Left ventricle myocardium superior (tissue), 1 donor: ENCODE data around the gene LRRC45. TPM values are rescaled to one million over a fixed set of nuclear protein-coding genes. Genes with fewer than 3 reads are reported as not detected.
"Not testable (repeated sequence)": the region's sequence is repeated elsewhere in the genome, so short reads cannot be mapped to it uniquely, and the experiment has no call there.

ENCODE experiments used
- ATAC-seq: fragments of 200-7000 bp; cut with Tn5 transposase; one replicate; pipeline ENCODE4 v1.9.1; 2020; ENCODE audit warnings: mild to moderate bottlenecking, moderate library complexity
- DNase-seq: peaks from one replicate; pipeline ENCODE4 v3.0.0-alpha.2; 2020
- intact Hi-C: fragments of 100-400 bp; cut with micrococcal nuclease; formaldehyde crosslinking; loops from one replicate; pipeline ENCODE4 v1.11.0; 2022
- total RNA-seq: library from RNA; stranded (reverse); fragmentation: NEBNext Ultra II Directional; extraction: Animal tissue kit (Norgen Biotek cat#: 25700); gene quantifications from one replicate; pipeline ENCODE4 v1.2.1, GENCODE V29; 2021
- donor health status: DM: no; HTN: yes; CAD: no; lungs with severe emphysema.

The LRRC45 gene
- total RNA-seq, 1 donor from 2014 or later = 6.3 TPM

GRCh38 chr17:82028966-82029365 is 5.9 kb downstream of the LRRC45 start:
- DNase-seq = no peak
- intact Hi-C loops = loop anchor here (10.0 kb wide), 1 partner anchor 74 kb away; no protein-coding TSS in a partner anchor
- no peak for ATAC-seq

DNA sequence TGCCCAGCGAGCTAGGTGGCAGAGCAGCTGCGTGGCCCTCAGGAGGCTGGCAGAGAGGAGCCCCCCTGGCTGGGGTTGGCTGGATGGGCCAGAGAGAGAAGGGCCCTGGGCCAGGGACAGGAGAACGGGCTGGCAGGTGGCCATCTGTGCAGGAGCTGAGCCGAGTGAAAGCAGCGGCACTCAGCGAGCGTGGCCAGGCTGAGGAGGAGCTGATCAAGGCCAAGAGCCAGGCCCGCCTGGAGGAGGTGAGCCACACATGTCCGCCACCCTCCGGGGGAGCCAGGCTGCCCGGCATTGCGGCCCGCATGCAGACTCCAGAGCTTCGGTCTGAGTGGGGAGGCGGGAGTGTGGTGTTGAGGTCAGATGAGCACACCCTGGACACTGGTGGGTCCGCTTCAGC is 6.3 kb downstream of the LRRC45 start:
- ATAC-seq (peak; percentile 51), DNase-seq (peak; percentile 83)
- intact Hi-C loops = loop anchor here (10.0 kb wide), 1 partner anchor 75 kb away; no protein-coding TSS in a partner anchor

- ATAC-seq = peak; percentile 4
- DNase-seq = no peak
- intact Hi-C loops = loop anchor here (10.0 kb wide), 1 partner anchor 75 kb away; no protein-coding TSS in a partner anchor
These were observed 6.9 kb downstream of the LRRC45 start for GRCh38 chr17:82029990-82030469.

DNA sequence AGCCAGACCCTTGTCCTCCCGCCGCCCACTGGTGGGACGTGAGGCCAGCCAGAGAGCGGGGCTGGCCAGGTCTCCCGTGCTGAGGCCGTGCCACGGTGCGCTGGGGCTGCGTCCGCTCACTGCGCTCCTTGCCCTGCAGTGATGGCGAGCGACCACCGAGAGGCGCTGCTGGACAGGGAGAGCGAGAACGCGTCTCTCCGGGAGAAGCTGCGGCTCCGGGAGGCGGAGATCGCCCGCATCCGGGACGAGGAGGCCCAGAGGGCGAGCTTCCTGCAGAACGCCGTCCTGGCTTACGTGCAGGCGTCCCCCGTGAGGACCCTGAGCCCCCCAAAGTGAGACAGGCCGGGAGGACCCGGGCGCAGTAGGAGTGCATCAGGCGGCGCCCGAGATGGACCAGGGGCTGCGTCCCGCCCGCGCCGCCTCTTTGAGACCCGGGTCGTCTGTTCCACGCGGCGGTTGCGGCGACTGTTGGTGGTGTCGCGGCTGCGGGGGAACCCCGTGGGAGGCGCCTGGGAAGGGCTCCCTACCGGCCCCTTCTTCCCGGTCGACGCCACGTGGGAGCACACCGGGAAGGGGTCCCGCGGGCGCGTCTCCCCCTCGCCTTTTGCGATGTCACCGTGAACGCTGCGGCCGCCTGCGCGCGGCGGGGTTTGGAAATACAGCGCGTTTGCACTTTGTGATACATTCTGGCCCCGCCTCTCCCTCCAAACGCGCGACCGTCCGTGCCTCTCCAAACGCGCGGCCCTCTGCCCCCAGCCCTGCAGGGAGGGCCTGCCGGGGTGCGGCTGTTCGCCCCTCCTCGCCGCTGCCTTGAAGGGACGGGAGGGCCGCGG is 7.6 kb downstream of the LRRC45 start:
- intact Hi-C loops = no loop called here
- ATAC-seq (peak; percentile 87), DNase-seq (peak; percentile 90)

DNA sequence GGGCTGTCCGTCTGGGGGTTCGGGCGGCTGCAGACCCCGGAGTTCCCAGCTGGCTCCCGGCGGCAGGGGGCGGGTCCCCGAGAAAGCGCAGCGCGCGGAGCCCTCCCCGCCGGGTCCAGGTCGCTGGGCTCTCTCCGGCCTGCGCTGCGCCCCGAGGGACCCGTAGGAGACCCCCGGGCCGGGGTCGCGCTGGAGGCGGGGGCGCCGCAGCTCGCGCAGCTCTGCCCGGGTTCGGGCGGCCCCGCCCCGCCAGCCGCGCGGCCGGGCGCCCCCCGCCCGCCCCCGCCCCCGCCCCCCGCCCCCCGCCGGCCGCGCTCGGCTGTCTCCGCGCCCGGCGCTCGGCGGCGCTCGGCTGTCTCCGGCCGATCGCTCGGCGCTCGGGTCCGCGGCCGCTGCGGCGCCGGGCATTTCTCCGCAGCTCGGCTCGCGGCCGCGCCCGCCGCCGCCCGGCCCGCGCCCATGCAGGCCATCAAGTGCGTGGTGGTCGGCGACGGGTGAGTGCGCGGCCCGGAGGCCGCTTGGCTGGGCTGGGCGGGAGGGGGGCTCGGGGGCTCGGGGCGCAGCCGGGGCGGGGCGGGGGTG is 8.3 kb downstream of the LRRC45 start, which contains the start of gene RAC3:
Gene RAC3 (plus strand): TSS at position 376 of the 582 bp plus-strand sequence. CDS start 84 bp downstream, at position 460.
- ATAC-seq (no peak), DNase-seq (no peak)
- intact Hi-C loops = no loop called here

DNA sequence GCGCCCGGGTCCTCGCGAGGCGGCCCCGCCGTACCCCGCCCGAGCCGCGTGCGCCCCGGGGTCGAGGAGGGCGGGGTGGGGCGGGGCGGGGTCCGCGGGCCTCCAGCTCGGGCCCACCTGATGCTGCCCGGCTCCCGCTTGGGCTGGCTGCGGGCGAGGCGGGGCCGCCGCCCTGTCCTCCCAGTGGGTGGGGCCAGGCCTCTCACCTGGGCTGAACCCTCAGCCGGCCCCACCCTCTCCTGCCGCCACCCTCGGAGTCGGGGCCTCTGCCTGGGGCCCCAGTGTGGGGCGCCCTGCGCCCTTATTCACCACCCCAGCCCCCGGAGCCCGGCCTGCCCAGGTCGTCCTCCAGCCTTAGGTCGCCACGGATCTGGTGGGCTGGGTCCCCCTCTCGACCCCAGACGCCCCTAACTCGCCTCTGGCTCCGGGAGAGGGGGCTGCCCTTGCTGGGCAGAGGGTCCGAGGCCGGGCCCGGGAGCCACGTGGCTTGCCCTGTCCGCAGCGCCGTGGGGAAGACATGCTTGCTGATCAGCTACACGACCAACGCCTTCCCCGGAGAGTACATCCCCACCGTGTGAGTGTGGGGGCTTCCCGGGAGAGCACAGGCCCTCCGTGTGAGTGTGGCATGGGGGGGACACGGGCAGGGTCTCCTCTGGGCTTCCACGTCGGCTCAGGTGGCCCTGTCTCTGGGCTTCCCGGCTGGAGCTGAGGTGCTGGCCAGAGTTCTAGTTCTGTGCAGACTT is 9.0 kb downstream of the LRRC45 start:
- DNase-seq (no peak), ATAC-seq (no peak)
- intact Hi-C loops = no loop called here

GRCh38 chr17:82033359-82034085 is 10.4 kb downstream of the LRRC45 start:
- intact Hi-C loops = no loop called here
- ATAC-seq = no peak
- no peak for DNase-seq

DNA sequence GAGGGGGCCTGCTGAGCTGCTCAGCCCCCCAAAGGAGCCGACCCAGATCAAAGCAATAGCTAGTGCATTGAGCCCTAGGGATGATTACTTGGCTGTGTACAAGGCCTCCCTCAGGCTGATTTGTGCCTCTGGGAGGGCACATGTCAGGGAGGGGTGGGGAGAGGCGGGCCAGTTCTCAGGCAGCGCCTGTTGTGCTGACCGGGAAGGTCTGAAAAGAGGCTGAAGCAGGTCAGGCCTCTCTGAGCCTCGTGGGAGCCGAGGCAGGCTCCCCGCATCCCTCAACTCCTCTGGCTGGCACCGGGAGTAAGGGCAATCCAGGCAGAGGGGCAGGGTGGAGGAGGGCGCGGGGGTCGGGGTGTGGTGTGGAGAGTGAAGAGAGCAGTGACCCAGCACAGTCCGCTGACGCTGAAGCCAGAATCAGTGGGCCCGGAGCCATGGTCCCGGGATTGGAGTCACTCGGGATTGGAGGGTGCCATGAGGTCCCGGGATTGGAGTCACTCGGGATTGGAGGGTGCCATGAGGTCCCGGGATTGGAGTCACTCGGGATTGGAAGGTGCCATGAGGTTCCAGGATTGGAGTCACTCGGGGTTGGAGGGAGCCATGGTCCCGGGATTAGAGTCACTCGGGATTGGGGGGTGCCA is 11.4 kb downstream of the LRRC45 start:
- no peak for DNase-seq
- ATAC-seq = no peak
- intact Hi-C loops = no loop called here

- intact Hi-C loops = no loop called here
- ATAC-seq (no peak), DNase-seq (no peak)
These were observed 12.4 kb downstream of the LRRC45 start for GRCh38 chr17:82035488-82035887.

DNA sequence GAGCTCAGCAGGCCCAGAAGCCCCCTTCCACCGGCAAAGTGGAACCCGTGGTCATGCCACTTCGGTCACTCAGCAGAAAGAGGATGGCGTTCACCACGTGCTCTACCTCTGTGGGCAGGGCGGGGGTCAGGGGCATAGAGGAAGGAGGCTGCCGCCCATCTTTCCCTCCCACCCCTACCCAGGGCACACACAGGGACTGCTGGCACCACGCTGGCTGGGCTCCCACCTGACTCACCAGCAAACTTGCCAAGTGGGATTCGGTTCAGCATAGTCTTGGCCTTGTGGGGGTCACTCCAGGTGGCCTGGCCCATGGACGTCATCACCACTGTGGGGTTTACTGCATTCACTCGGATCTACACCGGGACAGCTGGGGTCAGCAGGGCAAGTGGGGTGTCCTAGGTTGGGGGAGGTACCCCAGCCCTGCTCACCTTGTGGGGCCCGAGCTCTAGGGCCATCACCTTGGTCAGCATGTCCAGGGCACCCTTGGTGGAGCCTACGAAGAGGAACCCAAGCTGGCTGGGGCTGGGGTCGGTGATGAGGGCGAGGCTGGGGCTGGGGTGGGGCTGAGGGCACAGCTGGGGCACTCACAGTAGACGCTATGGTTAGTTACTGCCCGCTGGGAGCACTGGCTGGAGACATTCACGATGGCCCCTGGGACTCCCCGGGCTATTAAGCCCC is 13.0 kb downstream of the LRRC45 start:
- intact Hi-C loops = no loop called here
- DNase-seq (no peak), ATAC-seq (no peak)

GRCh38 chr17:82036634-82037091 is 13.6 kb downstream of the LRRC45 start:
- ATAC-seq = no peak
- intact Hi-C loops = no loop called here
- no peak for DNase-seq

DNA sequence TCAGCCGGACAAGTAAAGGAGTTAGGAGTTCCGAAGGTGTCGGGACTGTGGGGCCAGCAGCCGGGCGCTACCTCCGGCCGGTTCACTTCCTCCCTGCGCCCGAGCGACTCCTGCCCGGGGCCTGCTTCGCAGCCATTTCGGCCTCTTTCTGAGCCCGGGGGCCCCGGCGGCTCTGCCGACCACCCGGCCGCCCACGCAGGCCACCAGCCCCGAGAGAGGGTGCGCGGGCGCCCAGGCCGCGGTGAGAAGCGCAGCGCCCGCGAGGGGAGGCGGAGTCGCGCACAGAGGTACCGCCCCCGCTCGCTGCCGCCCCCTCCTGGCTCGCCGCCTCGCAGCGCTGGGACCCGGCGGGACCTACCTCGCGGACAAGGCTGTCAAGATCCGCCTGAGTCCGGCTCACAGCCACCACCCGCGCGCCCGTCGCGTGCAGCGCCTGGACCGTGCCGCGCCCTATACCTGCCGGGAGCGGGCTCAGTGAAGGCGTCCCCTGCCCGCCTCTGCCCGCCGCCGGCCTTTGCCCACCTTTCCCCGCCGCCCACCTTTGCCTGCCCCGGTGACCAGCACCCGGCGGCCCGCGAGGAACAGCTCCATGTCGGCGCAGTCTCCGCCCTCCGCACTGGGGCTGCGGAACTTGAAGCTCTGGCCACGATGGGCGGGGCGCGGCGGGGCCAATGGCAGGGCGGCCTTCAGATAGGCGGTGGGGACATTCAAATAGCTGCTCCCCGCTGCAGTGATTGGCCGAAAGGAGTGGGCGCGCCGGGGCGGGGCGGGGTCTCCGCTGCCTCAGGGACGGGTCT is 14.2 kb downstream of the LRRC45 start, which contains the start of gene DCXR:
Gene DCXR (minus strand): TSS at position 606 of the 797 bp plus-strand sequence. CDS start 15 bp downstream, at position 591.
- DNase-seq = peak; percentile 99
- ATAC-seq = peak; percentile 97
- intact Hi-C loops = no loop called here

GRCh38 chr17:82037889-82038195 is 14.7 kb downstream of the LRRC45 start:
- ATAC-seq = no peak
- intact Hi-C loops = no loop called here
- DNase-seq = no peak

DNA sequence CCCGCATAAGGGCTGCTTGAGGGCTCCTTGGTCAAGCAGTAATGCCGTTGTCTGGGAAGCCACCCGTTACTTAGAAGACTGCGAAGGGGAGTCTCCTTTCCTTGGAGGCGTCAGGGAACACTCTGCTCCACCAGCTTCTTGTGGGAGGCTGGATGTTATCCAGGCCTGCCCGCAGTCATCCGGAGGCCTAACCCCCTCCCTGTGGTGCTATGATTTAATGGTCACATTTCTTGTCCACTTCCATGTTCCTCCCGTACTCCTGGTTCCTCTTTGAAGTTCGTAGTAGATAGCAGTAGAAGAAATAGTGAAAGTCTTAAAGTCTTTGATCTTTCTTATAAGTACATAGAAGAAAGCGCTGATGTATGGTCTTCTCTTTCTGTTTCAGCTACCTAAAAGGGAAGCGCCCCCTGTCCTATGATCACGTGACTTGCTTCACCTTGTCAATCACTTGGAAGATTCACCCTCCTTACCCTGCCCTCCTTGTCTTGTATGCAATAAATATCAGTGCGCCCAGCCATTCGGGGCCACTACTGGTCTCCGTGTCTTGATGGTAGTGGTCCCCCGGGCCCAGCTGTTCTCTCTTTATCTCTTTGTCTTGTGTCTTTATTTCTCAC is 15.8 kb downstream of the LRRC45 start:
- intact Hi-C loops, ATAC-seq, DNase-seq: not testable (repeated sequence)

DNA sequence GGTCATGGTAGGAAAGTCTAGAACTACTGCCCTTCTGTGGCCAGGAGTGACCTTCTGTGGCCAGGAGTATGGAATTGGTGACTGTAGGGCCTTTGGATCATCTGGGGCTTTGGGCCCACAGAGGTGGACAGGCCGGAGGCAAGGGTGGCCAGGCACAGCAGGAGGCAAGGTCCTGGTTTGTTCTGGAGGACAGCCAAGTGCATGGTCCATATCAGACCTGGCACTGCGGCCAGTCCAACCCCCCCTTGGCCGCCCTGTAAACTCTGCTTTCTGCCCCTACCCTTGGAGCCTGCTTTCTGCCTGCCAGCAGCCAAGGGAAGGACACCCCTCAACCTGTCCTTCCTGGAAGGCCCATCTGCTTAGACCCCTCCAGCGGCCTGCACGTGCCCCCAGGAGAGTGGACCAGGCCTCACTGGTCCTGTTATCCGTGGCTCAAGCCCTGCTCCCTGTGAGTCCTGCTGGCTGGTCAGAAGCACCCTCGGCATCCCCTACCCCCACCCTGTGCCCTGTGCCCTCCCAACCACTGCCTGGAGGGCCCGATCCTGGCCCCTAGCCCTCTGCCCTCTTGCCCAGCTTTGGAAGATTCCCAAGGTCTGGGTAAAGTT is 16.7 kb downstream of the LRRC45 start:
- intact Hi-C loops = no loop called here
- ATAC-seq = no peak
- no peak for DNase-seq

DNA sequence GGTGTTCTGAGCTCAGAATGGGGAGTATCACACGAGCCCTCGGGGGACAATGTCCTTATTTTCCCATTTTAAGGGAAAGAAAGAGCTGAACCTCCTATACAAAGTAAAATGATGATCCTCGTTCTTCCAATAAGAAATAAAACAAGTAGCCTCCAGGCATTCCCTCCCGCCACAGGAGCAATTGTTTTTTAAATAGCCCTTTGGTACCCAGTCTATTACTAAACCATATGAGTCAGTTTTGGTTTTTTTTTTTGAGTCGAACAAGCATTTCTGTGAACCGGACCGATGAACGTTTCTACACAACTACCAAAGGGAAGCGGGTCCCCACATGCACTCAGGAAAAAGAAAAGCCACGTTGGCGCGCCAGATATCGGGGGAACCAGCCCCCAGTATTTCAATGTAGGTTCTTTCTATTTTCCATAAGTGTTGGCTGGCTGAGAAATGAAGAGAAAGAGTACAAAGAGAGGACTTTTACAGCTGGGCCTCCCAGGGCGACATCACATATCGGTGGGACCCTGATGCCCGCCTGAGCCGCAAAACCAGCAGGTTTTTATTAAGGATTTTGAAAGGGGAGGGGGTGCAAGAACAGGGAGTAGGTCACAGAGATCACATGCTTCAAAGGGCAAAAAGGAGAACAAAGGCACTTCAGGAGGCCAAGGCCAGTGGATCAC is 18.2 kb downstream of the LRRC45 start:
- ATAC-seq = no peak
- intact Hi-C loops = no loop called here
- DNase-seq = no peak
